Esophagus (tissue), 2 donors: ENCODE measurements around the gene SPPL2A. TPM values are rescaled to one million over a fixed set of nuclear protein-coding genes. Genes with fewer than 3 reads are reported as not detected.
"Not testable (repeated sequence)": the region's sequence is repeated elsewhere in the genome, so short reads cannot be mapped to it uniquely, and the experiment has no call there.

ENCODE experiments used
- H3K27ac ChIP-seq, 2 donors: one replicate each; pipeline ENCODE4 v1.5.1; 2013; ENCODE audit warnings: low read depth in 2 of 2, mild to moderate bottlenecking in 2 of 2, inconsistent platforms in 1 of 2, low read length in 1 of 2, moderate library complexity in 1 of 2
- H3K27me3 ChIP-seq, 2 donors: one replicate each; pipeline ENCODE4 v1.6.1; 2013; ENCODE audit warnings: low read length in 2 of 2, control low read depth in 1 of 2, mild to moderate bottlenecking in 1 of 2; ENCODE audit not compliant: insufficient read depth in 2 of 2, control insufficient read depth in 1 of 2
- H3K36me3 ChIP-seq, 2 donors: one replicate each; pipeline ENCODE4 v1.6.1; 2013; ENCODE audit warnings: low read length in 1 of 2; ENCODE audit not compliant: control insufficient read depth in 2 of 2, insufficient read depth in 2 of 2
- H3K4me1 ChIP-seq, 2 donors: one replicate each; pipeline ENCODE4 v1.6.1; 2013; ENCODE audit warnings: low read length in 1 of 2; ENCODE audit not compliant: control insufficient read depth in 2 of 2, insufficient read depth in 2 of 2
- H3K4me3 ChIP-seq, 2 donors: one replicate each; pipeline ENCODE4 v1.5.1; 2013; ENCODE audit warnings: low read length in 2 of 2, mild to moderate bottlenecking in 2 of 2, low read depth in 1 of 2, moderate library complexity in 1 of 2
- H3K9me3 ChIP-seq, 2 donors: one replicate each; pipeline ENCODE4 v1.6.1; 2013; ENCODE audit warnings: mild to moderate bottlenecking in 2 of 2, low read depth in 1 of 2, low read length in 1 of 2, moderate library complexity in 1 of 2; ENCODE audit not compliant: control insufficient read depth in 2 of 2, insufficient read depth in 1 of 2
- WGBS, 2 donors: extraction: QIAGEN DNeasy Blood & Tissue Kit; methylation state at CpG; one replicate each; pipeline ENCODE4 v1.1.7; 2013; 5-methylcytosine and 5-hydroxymethylcytosine counted together
- polyA plus RNA-seq, 2 donors: library from polyadenylated mRNA; stranded (reverse); fragments of 200-250 nt; gene quantifications; one replicate each; pipeline ENCODE4 v1.2.3, GENCODE V29; 2013
- donor health status: healthy with polysubstance abuse.
- donor health status: Bipolar disorder and iron deficiency.

The SPPL2A gene, protein sequence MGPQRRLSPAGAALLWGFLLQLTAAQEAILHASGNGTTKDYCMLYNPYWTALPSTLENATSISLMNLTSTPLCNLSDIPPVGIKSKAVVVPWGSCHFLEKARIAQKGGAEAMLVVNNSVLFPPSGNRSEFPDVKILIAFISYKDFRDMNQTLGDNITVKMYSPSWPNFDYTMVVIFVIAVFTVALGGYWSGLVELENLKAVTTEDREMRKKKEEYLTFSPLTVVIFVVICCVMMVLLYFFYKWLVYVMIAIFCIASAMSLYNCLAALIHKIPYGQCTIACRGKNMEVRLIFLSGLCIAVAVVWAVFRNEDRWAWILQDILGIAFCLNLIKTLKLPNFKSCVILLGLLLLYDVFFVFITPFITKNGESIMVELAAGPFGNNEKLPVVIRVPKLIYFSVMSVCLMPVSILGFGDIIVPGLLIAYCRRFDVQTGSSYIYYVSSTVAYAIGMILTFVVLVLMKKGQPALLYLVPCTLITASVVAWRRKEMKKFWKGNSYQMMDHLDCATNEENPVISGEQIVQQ
- 10 to 100 TPM; 12.4 to 21.7 TPM for polyA plus RNA-seq

DNA sequence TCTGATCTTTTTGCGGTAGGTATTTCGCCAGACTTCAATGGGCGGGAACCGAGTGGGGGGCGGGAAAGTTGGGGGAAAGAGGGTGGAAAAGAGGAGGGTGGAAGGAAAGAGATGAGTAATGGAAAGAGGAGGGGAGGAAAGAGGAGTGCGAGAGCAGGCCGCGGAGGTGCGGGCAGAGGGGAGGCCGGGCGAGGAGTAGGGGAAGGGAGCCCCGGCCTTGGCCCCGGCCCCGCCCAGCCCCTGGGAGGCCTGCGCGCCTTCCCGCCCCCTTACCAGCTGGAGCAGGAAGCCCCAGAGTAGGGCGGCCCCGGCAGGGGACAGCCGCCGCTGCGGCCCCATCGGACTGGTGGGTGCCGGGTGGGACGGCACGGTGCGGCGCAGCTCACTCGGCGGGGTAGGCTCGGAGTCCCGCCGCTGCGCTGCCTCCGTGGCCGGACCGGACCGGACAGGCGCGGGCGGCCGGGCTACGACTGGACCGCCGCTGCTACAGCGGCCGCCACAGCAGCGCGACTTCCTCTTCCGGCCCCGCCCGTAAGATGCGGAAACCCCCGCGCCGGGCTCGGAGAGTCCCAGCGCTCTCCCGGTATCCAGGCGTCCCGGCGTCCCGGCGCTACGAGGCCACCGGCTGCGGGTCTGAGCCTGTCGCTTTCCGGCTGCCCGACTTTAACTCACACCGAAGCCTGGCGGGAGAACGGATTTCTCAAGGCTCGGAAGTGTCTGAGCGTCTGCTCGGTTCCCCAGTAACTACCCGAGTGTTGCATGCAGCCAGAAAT is at the start of gene SPPL2A:
SPPL2A (minus strand) TSS at position 512 of the 773 bp plus-strand sequence; CDS start at position 339, 173 bp downstream.
- Histone ChIP-seq H3K4me1 (peaks cover 0 to 1% of the 10 kb centered on the region in 2 donors), H3K27me3 (no peaks in the 10 kb centered on the region), H3K27ac (peak within 1 kb of the TSS; percentile 95 to 99), H3K4me3 (peak within 1 kb of the TSS; percentile 98 to 99), H3K36me3 (no peaks in the 10 kb centered on the region), H3K9me3 (no peaks in the 10 kb centered on the region)
- 0% methylated on average over 68 to 77 of the region's 77 CpGs for WGBS, 2 donors

DNA sequence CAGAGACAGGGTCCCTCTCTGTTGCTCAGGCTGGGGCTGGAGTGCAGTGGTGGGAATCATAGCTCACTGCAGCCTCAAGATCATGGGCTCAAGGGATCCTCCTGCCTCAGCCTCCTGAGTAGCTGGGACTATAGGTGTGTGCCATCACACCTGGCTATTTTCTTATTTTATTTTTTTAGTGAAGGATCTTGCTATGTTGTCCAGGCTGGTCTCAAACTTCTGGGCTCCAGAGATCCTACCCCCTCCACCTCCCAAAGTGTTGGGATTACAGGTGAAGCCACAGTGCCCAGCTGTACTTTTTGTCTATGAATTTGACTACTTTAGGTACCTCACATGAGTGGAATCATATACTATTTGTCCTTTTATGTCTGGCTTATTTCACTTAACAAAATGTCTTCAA is 49.1 kb upstream of the SPPL2A start:
- H3K9me3 ChIP-seq = no peaks in the 10 kb centered on the region
- no peak overlapping the region for H3K4me3 ChIP-seq
- no peaks in the 10 kb centered on the region for H3K4me1 ChIP-seq
- H3K27me3 ChIP-seq = no peaks in the 10 kb centered on the region
- no peaks in the 10 kb centered on the region for H3K36me3 ChIP-seq
- H3K27ac ChIP-seq = no peak overlapping the region

DNA sequence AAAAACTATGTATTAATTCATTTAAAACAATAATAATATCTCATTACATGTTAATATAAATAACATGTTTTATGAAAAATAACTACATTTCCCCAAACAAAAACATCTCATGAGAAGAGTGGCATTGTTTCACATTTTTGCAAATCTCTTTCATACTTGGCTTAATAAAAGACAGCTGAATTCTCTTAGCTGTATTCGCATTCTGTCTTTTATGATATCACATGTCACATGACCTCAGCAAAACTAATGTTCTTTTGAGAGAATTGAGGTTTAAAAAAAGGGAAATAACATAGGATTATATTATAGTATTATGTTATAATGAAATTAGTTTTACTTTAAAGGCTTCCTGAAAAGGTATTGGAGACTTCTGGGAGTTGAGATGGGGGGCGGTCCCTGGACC is 48.4 kb upstream of the SPPL2A start:
- no peak overlapping the region for H3K27ac ChIP-seq
- H3K27me3 ChIP-seq = no peaks in the 10 kb centered on the region
- WGBS, 2 donors = 80 to 85% methylated on average over 2 of the region's 2 CpGs
- H3K4me1 ChIP-seq = no peaks in the 10 kb centered on the region
- H3K36me3 ChIP-seq = no peaks in the 10 kb centered on the region
- no peaks in the 10 kb centered on the region for H3K9me3 ChIP-seq
- H3K4me3 ChIP-seq = no peak overlapping the region

DNA sequence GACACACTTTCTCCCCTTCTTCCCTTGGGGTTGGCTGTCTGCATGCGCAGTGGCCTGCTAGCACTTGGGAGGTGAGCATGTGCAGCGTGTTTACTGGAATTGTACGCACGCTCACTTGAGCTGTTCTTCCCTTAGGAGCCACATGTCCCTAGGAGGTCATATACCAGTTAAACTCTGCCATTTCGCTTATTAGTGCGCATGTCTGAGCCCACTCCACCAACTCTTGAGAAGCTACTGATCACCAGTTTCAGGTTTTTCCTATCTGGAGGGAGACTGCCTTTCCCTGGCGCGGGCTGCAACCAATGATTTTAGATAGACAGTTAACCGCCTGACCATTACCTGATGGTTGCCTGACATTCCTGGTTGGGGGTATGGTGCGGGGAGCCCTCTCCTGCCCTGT is 47.6 kb upstream of the SPPL2A start:
- Histone ChIP-seq H3K27ac (no peak overlapping the region), H3K9me3 (no peaks in the 10 kb centered on the region), H3K27me3 (no peaks in the 10 kb centered on the region), H3K36me3 (no peaks in the 10 kb centered on the region), H3K4me3 (no peak overlapping the region), H3K4me1 (no peaks in the 10 kb centered on the region)
- 96 to 97% methylated on average over 10 of the region's 10 CpGs for WGBS, 2 donors

DNA sequence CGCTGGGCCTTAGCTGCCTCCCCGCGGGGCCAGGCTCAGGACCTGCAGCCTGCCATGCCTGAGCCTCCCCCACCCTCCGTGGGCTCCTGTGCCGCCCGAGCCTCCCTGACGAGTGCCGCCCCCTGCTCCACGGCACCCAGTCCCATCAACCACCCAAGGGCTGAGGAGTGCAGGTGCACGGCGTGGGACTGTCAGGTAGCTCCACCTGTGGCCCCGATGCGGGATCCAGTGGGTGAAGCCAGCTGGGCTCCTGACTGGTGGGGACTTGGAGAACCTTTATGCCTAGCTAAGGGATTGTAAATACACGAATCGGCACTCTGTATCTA is 46.6 kb upstream of the SPPL2A start:
- not testable (repeated sequence) for H3K9me3 ChIP-seq, H3K4me1 ChIP-seq, H3K36me3 ChIP-seq, H3K4me3 ChIP-seq, H3K27ac ChIP-seq, H3K27me3 ChIP-seq
- WGBS, 2 donors = 95 to 96% methylated on average over 13 to 15 of the region's 15 CpGs

DNA sequence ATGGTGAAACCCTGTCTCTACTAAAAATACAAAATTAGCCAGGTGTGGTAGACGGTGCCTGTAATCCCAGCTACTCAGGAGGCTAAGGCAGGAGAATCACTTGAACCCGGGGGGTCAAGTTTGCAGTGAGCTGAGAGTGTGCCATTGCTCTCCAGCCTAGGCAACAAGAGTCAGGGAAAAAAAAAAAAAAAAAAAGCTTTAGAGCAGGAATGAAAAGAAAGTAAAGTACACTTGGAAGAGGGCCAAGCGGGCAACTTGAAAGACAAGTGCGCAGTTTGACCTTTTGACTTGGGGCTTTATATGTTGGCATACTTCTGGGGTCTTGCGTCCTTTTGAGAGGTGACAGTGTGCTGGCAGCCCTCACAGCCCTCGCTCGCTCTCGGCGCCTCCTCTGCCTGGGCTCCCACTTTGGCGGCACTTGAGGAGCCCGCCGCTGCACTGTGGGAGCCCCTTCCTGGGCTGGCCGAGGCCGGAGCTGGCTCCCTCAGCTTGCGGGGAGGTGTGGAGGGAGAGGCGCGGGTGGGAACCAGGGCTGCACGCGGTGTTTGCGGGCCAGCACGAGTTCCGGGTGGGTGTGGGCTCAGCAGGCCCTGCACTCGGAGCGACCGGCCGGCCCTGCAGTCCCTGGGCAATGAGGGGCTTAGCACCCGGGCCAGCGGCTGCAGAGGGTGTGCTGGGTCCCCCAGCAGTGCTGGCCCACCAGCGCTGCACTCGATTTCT is 46.1 kb upstream of the SPPL2A start:
- not testable (repeated sequence) for H3K27me3 ChIP-seq, H3K27ac ChIP-seq, H3K36me3 ChIP-seq, H3K4me1 ChIP-seq, H3K9me3 ChIP-seq, H3K4me3 ChIP-seq
- 89 to 97% methylated on average over 23 to 30 of the region's 30 CpGs for WGBS, 2 donors

DNA sequence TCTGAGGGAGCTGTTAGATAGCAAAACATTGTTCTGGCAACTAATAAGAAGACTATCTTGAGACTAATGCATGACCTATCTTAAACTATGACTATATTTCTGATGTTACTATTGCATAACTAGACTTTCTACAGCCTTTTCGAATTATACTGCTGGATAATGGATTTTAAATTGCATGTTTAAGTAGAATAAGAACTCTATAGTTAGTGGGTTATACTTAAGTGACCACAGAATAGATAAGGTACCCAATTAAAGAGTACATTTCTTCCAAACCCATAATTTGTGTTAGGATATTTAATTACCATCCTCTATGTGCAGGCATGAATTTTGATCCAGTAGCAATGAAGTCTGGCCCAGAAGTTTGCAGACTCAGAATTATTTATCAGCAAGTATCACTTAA is 44.6 kb upstream of the SPPL2A start:
- no peaks in the 10 kb centered on the region for H3K27me3 ChIP-seq
- no peaks in the 10 kb centered on the region for H3K4me1 ChIP-seq
- no peaks in the 10 kb centered on the region for H3K9me3 ChIP-seq
- no peak overlapping the region for H3K4me3 ChIP-seq
- no peaks in the 10 kb centered on the region for H3K36me3 ChIP-seq
- 64 to 81% methylated on average over 1 of the region's 1 CpG for WGBS, 2 donors
- no peak overlapping the region for H3K27ac ChIP-seq

DNA sequence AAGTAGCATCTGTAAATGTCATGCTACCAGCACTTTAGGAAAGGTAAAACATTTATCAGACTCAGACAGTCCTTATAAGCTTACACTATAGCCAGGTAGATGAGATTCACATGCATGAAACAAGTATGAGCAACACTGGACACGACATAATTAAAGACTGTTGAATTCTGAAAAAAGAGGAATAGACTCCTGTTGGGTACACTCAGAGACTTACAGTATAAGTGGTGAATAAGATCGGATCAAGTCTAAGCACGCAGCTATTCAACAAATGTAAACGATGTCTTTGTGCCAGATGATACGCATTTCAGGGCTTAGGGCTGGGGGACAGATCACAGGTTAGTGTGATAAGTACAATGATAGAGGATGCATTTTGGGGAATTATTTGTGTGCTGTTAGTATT is 43.2 kb upstream of the SPPL2A start:
- H3K4me3 ChIP-seq = no peak overlapping the region
- no peak overlapping the region for H3K27ac ChIP-seq
- WGBS, 2 donors = 46 to 62% methylated on average over 5 of the region's 5 CpGs
- no peaks in the 10 kb centered on the region for H3K27me3 ChIP-seq
- H3K36me3 ChIP-seq = no peaks in the 10 kb centered on the region
- no peaks in the 10 kb centered on the region for H3K9me3 ChIP-seq
- H3K4me1 ChIP-seq = no peaks in the 10 kb centered on the region

DNA sequence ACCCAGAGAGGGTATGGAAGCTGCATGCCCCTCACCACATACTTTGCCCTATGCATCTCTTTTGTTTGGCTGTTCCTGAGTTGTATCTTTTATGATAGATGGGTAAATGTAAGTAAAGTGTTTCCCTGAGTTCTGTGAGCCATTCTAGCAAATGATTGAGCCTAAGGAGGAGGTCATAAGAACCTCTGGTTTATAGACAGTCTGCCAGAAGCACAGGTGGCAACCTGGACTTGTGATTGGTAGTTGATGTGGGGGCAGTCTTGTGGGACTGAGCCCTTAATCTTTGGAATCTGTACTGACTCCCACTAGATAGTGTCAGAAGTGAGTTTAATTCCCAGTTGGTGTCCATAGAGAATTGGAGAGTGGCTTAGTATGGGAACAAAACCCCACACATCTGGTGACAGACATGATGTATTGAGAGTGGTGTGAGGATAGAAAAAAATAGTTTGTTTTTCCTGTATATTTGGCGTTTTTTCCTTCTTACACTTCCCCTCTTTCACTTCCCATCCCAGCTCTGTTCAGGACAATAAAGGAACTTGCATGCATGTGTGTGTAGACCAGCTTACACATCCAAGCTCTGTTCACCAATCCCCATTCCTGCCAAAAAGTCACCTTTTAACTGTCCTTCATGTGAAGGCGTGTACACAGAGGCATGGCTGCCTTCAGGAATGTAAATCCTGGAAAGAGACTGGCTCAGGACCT is 38.1 kb upstream of the SPPL2A start:
- Histone ChIP-seq H3K4me1 (no peaks in the 10 kb centered on the region), H3K36me3 (no peaks in the 10 kb centered on the region), H3K4me3 (no peak overlapping the region)

More for the DNA sequence above, 38.1 kb upstream of the SPPL2A start:
- Histone ChIP-seq H3K27me3 (no peaks in the 10 kb centered on the region), H3K9me3 (no peaks in the 10 kb centered on the region), H3K27ac (no peak overlapping the region)
- WGBS, 2 donors = 70 to 73% methylated on average over 2 of the region's 2 CpGs
